Effector memory CD4-positive, alpha-beta T cell (primary cell): ENCODE results near the gene JMJD7.

ENCODE experiments used
- DNase-seq, 3 donors: peaks; one replicate each; pipeline ENCODE4 v3.0.0-alpha.2; 2020
- H3K27ac ChIP-seq: 2 replicates; pipeline ENCODE4 v1.7.0; 2013; ENCODE audit warnings: mild to moderate bottlenecking, low read length, moderate library complexity; ENCODE audit not compliant: insufficient read depth, poor library complexity, severe bottlenecking
- H3K27me3 ChIP-seq: replicated peaks from 2 replicates; pipeline ENCODE4 v1.7.0; 2013; ENCODE audit warnings: mild to moderate bottlenecking, low read length; ENCODE audit not compliant: insufficient read depth, control insufficient read depth, poor library complexity, severe bottlenecking
- H3K36me3 ChIP-seq: 2 replicates; pipeline ENCODE4 v1.7.0; 2013; ENCODE audit warnings: mild to moderate bottlenecking, low read length, moderate library complexity; ENCODE audit not compliant: control insufficient read depth, insufficient read depth
- H3K4me1 ChIP-seq: 2 replicates; pipeline ENCODE4 v1.7.0; 2013; ENCODE audit warnings: low read length, mild to moderate bottlenecking; ENCODE audit not compliant: control insufficient read depth, insufficient read depth, poor library complexity, severe bottlenecking
- H3K4me3 ChIP-seq: 2 replicates; pipeline ENCODE4 v1.7.0; 2013; ENCODE audit warnings: low read length, low read depth, mild to moderate bottlenecking; ENCODE audit not compliant: insufficient read depth, poor library complexity, severe bottlenecking
- H3K9me3 ChIP-seq: 2 replicates; pipeline ENCODE4 v1.7.0; 2013; ENCODE audit warnings: mild to moderate bottlenecking, low read length, moderate library complexity; ENCODE audit not compliant: control insufficient read depth

Gene JMJD7

DNA sequence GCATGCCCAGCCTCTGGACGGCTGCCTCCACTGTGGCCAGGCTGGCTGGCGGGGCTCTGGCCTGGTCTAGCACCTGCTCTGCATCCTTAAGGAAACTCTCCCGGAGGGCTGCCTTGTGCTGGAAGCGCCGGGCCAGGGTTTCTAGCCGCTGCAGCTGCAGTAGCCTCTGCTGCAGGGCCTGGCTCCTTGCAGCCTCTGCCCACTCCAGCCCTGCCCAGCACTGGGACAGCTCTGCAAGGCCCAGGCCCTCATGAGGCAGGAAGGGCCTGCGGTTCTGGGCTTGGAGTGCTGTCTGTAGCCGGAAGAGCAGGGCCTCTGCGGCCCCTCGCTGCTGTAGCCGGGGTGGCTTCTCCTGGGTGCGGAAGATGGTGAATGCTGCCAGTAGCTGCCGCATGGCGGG, 57.9 kb downstream of the JMJD7 start:
- Histone ChIP-seq H3K4me1 (peaks cover 18% of the 10 kb centered on the region), H3K27ac (no peak overlapping the region), H3K36me3 (no peaks in the 10 kb centered on the region), H3K4me3 (no peak overlapping the region), H3K9me3 (no peaks in the 10 kb centered on the region), H3K27me3 (peaks cover 4% of the 10 kb centered on the region)
- no peak for DNase-seq

DNA sequence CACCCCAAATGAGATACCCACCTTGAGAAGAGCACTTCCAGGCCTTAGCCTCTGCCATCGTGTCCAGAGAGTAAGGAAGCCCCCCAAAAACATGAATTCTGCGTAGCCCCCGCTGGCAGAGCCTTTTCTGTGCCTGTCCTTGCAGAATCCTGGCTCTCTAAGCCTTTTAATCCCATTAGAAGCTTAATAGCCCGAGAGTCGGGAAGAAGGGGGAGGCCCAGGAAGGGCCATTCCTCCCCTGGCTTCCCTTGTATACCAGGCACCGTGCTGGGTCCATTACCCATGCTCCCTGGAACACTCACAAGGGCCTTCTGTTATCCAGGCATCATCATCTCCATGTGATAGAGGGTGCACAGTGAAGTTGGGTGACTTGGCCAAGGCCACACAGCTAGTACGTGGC, 58.8 kb downstream of the JMJD7 start:
- Histone ChIP-seq H3K27me3 (no peaks in the 10 kb centered on the region), H3K4me1 (peaks cover 18% of the 10 kb centered on the region), H3K27ac (no peak overlapping the region), H3K4me3 (no peak overlapping the region), H3K36me3 (no peaks in the 10 kb centered on the region), H3K9me3 (no peaks in the 10 kb centered on the region)
- DNase-seq, result no peak

DNA sequence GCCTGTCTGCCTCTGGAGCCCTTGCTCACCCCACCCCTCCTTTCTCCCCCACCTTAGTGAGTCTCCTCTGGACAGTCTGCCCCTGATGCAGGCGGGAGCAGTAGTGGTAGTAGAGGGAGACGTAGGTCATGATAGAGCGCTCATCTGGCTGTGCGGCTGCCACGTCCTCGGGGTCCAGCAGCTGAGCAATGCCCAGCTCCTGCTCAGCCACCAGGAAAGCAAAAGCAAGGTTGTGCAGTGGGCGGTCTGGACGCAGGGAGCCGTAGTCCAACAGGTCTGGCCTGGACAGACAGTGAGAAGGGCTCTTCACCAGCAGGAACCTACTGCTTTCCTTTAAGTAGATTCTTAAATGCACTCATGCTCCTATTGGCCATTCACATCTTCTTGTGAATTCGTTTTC, 59.3 kb downstream of the JMJD7 start:
- H3K9me3 ChIP-seq, result no peaks in the 10 kb centered on the region
- no peaks in the 10 kb centered on the region for H3K27me3 ChIP-seq
- no peak overlapping the region for H3K4me3 ChIP-seq
- peaks cover 21% of the 10 kb centered on the region for H3K4me1 ChIP-seq
- no peaks in the 10 kb centered on the region for H3K36me3 ChIP-seq
- no peak overlapping the region for H3K27ac ChIP-seq
- DNase-seq, result no peak
